Mesenteric fat pad (tissue), 1 donor: ENCODE data around the gene ZFP42. TPM values are rescaled to one million over a fixed set of nuclear protein-coding genes. Genes with fewer than 3 reads are reported as not detected.
"Not testable (repeated sequence)": the region's sequence is repeated elsewhere in the genome, so short reads cannot be mapped to it uniquely, and the experiment has no call there.

Experiments
- DNase-seq: peaks from one replicate; pipeline ENCODE4 v3.0.0-alpha.2; 2020; ENCODE audit warnings: low spot score
- long read RNA-seq: library from polyadenylated mRNA; unstranded; transcript quantifications from one replicate; pipeline ENCODE4 v2.0.0, GENCODE V29; 2020
- total RNA-seq: library from RNA; stranded (reverse); fragmentation: NEBNext Ultra II Directional; extraction: Animal tissue kit (Norgen Biotek cat#: 25700); gene quantifications from one replicate; pipeline ENCODE4 v1.2.1, GENCODE V29; 2021
- donor health status: DM: yes; HTN: yes; CAD: no.

ZFP42 gene
- not detected for total RNA-seq
- long read RNA-seq, result 0 reads

- DNase-seq, result no peak
Observed at GRCh38 chr4:187995322-187996207, at the start of gene ZFP42. TSS of gene ZFP42 (plus strand) at chr4:187995771. CDS start at chr4:188002808, 7,037 bp downstream.

- DNase-seq, result no peak
Observed at GRCh38 chr4:187961171-187961570, 34.4 kb upstream of the ZFP42 start.

GRCh38 chr4:187961961-187962360, 33.6 kb upstream of the ZFP42 start:
- no peak for DNase-seq

- DNase-seq, result no peak
Observed at GRCh38 chr4:187962926-187963325, 32.6 kb upstream of the ZFP42 start.

- DNase-seq, result no peak
Observed at GRCh38 chr4:187965726-187966125, 29.8 kb upstream of the ZFP42 start.

GRCh38 chr4:187972135-187972534, 23.4 kb upstream of the ZFP42 start:
- DNase-seq, result no peak

GRCh38 chr4:187983746-187984145, 11.8 kb upstream of the ZFP42 start:
- no peak for DNase-seq

- no peak for DNase-seq
Observed at GRCh38 chr4:187992971-187993370, 2.6 kb upstream of the ZFP42 start.

- no peak for DNase-seq
Observed at GRCh38 chr4:187993827-187994226, 1.7 kb upstream of the ZFP42 start.

GRCh38 chr4:187996502-187997177, 1.1 kb downstream of the ZFP42 start:
- no peak for DNase-seq

GRCh38 chr4:187997991-187998390, 2.4 kb downstream of the ZFP42 start:
- not testable (repeated sequence) for DNase-seq

GRCh38 chr4:187999406-187999932, 3.9 kb downstream of the ZFP42 start:
- no peak for DNase-seq

GRCh38 chr4:188002323-188002722, 6.8 kb downstream of the ZFP42 start:
- no peak for DNase-seq

- no peak for DNase-seq
Observed at GRCh38 chr4:188002751-188003150, 7.2 kb downstream of the ZFP42 start.

- DNase-seq, result no peak
Observed at GRCh38 chr4:188005561-188005960, 10.0 kb downstream of the ZFP42 start.

- DNase-seq, result no peak
Observed at GRCh38 chr4:188006285-188006848, 10.8 kb downstream of the ZFP42 start.

GRCh38 chr4:188008377-188008776, 12.8 kb downstream of the ZFP42 start:
- DNase-seq, result no peak

- no peak for DNase-seq
Observed at GRCh38 chr4:188012426-188012945, 16.9 kb downstream of the ZFP42 start.

GRCh38 chr4:188015025-188015940, 19.7 kb downstream of the ZFP42 start:
- DNase-seq, result no peak

GRCh38 chr4:188016754-188017153, 21.2 kb downstream of the ZFP42 start:
- DNase-seq, result no peak

GRCh38 chr4:188018262-188018661, 22.7 kb downstream of the ZFP42 start:
- DNase-seq, result no peak
